HG03159 (cell line): ENCODE results near the gene HADHA.

ENCODE experiments used
- ATAC-seq: cut with Tn5 transposase; IDR thresholded peaks from one replicate; pipeline ENCODE4 v1.9.1; 2021; ENCODE audit warnings: mild to moderate bottlenecking, moderate library complexity; ENCODE audit not compliant: unreplicated experiment

HADHA gene

DNA sequence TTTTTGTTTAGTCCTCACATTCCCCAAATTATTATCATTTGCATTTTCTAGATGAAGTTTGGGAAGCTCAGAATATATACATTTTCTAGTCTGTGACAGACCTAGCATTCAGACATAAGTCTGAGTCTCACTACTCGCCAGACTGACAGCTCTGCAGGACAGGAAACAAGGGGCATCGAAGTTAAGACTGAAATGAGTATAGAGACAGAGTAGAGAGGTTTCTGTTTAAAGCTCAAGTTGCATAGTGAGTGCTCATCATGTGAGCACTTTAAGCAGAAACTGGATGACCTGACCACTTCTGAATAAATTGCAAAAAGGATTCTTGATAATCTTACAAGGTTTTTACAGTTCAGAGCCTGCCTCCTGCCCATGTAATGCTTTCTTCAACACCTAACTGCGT is 1.4 kb upstream of the HADHA start:
- ATAC-seq, result no peak

DNA sequence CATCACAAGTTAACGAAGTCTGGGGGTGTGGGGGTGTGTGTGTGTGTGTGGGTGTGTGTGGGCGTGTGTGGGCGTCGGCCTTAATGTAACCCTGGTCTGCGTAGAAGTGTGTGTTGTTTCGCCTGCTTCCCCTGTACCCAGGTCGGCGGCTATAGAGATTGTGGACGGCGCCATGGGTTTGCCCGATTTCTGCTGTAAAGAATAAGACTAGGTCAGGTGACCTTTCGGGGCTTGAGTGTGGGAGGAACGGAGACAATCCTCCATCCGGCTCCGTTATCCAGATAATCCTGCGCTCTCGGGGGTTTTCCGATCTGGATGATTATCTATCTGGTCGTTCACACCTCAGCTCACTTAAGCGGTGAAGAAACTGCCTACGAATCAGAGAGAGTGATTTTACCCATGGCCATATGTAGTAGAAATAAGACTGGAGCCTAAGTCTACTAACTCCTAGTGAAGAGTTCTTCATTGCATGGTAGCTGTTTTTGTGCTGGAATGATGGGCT is 850 bp upstream of the HADHA start:
- ATAC-seq, result peak; percentile 26

DNA sequence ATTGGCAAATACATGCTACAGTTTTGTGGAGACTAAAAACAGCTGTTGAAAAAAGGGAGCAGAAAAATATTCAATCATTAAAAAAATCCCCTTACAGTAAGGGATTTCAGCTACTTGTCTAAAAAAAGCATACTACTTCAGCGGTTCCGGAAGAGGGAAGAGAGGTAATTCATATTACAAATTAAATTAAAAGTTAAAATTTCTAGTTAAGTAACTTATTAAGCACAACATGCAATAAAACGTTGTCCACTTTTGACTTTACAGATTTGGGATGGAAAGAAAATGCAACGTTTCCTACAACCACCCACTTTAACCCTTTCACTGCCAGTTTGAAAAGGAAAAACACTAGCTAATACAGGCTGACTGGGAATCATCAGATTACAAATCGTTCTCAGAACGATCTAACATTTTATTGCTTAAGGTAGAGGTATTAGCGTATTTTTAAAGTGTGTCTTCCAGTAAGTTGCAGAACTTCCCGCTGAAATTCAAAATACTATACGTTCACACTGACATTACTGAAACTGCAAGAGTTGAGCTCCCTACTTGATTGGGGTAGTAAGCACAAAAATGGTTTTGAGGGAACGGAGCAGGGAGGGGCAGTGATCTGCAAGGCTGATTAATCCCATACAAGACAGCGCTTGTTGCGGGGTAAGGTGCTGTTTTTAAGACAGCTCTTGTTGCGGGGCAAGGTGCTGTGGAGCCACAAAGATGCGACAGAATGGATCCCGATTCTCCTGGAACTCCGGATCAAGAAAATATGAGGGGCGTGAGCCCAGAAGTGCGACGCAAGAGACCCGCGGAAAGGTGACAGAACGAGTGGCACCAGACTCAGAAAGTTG is 743 bp downstream of the HADHA start:
- no peak for ATAC-seq

DNA sequence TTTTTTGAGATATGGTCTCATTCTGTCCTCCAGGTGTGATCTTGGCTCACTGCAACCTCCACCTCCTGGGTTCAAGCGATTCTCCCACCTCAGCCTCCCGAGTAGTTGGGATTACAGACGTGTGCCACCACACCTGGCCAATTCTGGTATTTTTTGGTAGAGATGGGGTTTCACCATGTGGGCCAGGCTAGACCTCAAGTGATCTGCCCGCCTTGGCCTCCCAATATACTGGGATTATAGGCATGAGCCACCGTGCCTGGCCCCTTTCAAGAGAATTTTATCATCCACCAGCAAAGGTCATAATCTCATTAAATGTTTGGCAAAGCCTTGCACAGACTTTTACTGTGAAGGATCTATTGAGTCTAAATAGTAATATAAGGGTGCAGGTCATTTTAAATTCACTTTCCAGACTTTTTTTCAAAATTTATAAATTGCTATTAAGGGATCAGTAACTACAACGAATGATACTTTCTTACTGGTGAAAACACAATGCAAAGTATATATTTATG is 2.5 kb downstream of the HADHA start:
- ATAC-seq, result no peak

DNA sequence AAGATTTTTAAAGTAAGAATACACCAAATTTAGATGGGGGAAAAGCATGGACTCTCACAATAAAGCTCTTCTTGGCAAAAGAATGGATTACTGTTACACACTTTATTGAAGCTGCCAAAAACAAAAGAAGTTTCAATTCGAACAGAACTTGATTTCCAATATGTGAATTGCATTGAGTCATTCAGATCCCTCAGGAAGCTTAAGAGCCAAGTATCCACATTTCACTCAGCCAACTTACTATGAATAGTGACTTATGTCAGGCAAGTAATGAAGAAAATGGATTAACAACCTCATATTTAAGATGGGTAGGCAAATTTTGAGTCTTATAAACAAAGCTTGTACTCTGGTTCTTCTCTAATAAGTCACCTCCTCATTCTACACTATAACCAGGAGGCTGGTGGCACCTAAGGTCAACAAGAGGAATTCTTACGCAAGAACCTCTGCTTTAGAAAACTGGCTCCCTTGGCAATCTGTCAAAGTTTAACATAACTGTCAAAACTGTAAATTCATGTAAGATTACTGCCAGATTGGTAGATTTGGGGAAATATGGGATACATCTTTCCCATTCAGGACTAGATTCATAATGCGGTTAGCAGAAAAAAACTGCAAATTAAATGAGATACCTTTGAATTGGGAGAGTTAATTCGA is 6.0 kb downstream of the HADHA start:
- no peak for ATAC-seq

DNA sequence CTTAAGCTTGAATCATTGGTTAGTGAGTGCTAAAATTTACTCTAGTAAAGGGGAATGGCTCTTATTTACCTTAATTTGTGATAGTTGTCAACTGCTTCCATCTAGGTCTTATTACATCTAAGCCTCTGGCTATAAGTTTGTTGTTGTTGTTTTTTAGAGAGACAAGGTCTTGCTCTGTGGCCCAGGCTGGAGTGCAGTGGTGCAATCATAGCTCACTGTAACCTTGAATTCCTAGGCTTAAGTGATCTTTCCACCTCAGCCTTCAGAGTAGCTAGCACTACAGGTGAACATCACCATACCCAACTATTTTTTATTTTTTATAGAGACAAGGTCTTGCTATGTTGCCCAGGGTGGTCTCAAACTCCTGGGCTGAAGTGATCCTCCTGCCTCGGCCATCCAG is 6.6 kb downstream of the HADHA start:
- ATAC-seq, result no peak

DNA sequence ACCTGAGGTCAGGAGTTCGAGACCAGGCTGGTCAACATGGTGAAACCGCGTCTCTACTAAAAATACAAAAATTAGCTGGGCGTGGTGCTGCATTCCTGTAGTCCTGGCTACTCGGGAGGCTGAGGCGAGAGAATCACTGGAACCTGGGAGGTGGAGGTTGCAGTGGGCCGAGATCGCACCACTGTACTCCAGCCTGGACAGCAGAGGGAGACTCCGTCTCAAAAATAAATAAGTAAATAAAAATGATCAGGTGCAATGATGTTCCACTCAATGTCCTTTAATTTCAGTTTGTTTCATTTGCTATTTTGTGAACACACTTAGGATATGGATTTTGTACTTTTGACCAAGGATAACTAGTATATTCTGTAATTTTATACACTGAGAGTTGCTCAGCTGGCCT is 9.3 kb downstream of the HADHA start:
- ATAC-seq, result no peak

DNA sequence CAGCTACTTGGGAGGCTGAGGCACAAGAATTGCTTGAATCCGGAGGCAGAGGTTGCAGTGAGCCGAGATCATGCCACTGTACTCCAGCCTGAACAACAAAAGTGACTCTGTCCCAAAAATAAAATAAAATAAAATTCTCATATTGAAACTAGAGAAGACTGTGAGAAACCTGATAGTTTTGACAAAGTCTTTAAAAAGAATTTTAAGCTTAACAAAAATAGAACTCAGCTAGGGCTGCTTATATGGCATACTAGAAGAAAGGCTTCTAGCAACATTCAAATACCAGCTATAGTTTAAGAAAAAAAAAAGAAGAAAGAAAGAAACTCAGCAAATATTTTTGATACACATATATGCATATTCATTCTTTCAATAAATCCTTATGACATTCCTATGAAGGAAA is 13.6 kb downstream of the HADHA start:
- no peak for ATAC-seq

DNA sequence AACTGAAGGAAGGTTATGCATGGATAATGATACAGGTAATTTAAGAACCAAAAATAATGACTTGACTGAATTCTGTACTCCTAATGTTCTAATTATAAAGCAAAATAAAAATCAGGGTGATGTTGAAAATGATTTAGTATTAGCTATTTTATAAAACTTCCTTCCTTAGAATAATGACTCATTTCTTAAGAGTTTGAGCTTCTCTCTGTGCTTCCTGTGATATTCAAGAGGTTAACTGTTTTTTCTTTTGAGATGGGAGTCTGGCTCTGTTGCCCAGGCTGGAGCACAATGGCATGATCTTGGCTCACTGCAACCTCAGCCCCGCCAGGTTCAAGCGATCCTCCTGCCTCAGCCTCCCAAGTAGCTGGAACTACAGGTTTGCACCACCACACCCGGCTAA is 14.8 kb downstream of the HADHA start:
- ATAC-seq, result no peak

DNA sequence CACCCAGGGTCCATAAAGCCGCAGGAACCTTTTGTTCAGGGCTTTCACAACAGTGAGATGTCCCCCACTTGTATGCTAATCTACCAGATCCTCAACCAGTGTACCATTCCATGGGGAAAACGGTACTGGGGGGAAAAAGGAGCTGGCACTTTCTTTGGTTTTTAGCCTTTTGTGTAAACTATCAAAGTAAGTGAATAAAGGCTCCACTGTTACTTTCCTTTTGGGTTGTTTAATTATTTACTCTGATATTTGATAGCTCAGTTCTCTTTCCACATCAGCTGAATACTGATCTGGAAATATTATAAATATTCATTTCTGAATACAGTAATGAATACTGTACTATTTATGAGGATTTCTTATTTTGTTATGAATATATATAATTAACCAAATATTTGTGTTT is 20.3 kb downstream of the HADHA start:
- ATAC-seq, result no peak

DNA sequence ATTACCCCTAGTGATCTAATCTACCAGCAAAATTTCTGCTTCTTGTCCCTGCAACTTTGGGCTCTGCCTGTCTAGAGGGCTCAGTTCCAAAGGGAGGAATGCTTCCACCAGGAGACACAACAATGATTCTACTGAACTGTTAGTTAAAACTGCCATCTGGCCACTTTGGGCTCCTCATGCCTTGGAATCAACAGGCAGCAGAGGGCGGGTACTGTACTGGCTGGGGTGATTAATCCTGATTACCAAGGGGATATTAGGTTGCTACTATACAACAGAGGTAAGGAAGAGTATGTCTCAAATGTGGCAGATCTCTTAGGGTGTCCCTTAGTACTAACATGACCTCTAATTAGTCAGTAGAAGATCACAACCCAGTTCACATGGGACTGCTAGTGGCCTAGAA is 21.4 kb downstream of the HADHA start:
- ATAC-seq, result no peak

DNA sequence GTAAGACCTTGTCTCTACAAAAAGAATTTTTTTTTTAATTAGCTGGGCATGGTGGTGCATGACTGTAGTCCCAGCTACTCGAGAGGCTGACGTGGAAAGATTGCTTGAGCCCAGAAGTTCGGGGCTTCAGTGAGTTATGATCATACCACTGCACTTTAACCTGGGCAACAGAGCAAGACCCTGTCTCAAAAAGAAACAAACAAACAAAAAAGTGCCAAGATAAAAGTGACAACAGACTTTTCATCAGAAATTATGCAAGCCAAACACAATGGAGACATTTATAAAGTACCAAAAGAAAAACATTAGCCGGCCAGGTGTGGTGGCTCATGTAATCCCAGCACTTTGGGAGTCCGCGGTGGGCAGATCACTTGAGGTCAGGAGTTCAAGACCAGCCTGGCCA is 26.7 kb downstream of the HADHA start:
- ATAC-seq, result no peak

DNA sequence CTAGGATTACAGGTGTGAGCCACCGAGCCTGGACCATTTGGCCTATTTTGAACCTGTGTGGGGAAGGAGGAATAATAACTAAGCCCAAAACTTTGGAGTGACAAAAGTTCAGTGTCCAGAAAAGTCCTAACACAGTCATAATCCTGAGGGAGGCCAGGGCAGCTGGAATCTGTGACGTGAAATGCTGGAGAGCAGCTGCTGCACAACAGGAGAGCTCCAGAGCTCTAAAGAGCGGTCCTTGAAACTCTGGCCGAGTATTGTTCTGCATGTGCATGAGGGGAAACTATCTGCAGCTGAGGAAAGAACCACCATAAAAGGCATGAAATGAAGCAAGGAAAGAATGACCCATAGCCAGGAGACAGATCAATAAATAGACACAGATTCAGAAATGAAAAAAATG is 27.8 kb downstream of the HADHA start:
- ATAC-seq, result no peak

DNA sequence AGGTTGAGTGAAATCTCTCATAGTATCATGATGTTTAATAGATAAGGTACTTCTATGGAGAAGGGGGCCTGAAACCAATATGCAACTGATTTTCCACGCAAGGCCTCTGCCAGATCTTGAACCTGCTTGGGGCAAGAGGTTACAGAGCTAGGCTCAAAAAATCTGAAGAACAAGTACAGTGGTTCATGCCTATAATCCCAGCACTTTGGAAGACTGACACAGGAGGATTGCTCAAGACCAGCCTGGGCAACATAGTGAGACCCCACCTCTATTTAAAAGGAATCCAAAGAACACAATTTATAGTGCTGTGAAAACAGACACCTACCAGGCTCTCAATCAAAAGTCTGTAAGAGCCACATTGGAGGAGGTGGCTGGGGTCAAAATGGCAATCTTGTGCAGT is 28.6 kb downstream of the HADHA start:
- ATAC-seq, result no peak

DNA sequence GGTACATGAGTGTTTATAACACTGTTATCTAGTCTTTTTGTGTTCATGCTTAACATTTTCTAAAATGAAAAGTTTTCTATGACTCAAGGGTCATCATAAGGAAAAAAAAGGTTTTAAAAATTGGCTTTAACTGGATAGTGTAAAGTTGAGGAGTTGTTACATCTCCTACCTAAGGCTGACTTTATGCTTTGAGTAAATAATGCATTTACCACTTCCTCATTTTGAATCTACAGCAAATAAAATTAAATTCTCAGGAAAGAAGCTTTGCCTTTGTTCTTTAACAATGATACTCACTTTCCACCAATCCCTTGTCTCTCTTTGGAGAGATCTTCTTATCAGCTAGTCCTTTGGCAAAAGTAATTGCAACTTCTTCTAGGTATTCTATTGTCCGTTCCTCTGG is 29.7 kb downstream of the HADHA start:
- ATAC-seq, result no peak

DNA sequence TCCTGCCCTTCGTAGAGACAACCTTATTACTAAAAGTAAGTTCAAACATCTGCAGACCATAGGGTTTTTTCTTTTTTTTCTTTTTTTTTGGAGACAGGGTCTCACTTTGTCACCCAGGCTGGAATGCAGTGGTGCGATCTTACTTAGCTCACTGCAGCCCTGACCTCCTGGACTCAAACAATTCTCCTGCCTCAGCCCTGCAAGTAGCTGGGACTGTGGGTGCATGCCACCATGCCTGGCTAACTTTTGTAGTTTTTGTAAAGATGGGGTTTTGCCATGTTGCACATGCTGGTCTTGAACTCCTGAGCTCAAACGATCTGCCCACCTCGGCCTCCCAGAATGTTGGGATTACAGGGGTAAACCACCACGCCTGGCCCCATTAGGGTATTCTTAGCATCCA is 32.4 kb downstream of the HADHA start:
- no peak for ATAC-seq

DNA sequence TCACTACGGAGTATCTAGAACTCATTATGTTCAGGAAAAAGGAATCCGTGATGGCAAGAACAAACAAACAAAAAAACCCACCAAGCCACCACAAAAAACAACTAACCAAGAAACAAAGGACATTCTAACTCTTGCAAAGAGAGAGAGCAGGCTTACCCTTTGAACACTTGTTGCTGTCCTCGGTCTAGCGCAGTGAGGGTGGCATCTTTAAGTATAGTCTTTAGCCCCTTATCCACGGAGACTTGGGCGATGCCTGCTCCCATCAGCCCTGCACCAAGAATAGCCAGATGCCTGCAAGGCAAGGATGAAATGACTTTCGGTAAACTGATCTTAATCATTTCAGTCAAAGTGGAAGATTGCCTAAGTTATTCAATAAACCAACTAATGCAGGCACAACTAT is 40.5 kb downstream of the HADHA start:
- no peak for ATAC-seq

DNA sequence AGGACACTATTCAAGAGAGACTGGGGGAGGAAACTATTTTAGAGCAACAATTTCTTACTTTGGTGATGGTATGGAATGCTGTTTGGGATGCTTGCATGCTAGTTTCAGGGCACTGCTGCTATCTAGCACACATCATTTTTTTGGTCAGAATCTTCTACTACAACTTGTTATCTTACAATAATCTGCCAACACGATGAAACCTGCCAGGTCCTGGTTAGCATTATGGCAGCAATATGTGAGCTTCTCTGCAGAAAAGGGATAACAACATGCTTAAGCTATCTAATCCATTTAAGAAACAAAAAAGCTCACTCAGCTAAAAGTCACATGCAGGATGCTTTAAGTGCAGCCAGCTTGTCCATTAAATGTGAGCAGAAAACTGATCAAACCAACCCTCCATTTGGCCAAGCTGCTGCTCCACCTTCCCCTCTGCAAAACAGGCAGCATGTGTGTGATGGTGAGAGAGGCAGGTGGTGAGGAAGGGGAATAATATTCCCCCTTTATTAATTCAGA is 41.4 kb downstream of the HADHA start:
- no peak for ATAC-seq

DNA sequence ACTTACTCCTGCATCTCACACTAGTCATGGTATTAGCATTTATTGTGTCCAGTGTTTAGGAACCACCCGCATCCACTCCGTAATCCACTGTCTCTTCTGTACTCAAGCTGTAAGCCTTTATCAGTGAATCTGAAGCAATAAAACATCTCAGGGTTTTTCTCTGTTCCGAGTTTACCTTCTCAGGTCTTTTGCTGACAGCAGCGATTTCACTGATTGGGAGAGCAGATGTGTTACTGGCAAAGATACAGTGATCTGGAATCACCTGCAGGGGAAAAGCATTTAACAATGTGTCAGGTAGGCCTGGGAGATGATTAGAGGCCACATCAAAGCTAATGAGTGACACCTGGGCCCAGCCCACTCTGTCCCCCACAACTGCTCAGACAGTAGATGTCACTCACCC is 46.9 kb downstream of the HADHA start:
- ATAC-seq, result no peak

DNA sequence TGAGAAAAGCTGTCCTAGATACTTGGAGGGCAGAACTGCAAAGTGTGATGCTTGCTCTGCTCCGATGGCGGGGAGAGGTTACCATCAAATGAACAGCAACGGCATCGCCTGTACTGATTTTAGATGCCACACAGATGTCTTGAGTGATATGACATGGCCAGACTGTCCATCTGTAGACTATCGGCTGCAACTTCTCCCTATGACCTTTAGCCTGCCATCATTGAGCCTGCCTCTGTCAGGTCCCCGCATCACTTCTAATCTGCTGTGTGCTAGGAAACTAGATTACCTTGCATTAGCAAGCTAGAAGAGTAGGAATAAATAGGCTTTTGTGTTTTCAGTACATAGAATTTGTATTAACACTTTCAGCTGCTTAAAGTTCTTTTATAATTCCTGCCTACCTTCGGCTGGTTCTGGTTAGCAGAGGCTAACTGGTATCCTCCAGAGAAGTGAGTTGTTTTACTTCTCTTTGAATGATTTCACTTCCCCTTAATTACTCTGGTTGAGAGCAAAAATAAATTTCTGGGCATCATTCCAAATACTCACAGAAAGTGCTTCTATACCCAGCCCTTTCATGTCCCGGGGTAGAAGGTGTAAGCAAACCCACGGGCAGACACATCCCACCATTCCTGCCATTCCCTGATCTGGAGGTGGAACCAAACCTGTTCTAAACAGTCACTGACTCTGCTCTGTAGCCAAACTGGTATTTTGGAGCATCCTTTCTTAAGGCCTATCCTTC is 47.6 kb downstream of the HADHA start:
- no peak for ATAC-seq
